Measurements from ENCODE around the gene TOP3A. TPM values are rescaled to one million over a fixed set of nuclear protein-coding genes. Genes with fewer than 3 reads are reported as not detected.

TOP3A gene
- total RNA-seq, 6 experiments from 2014 or later, result 23.0 to 26.4 (median 24.0) TPM

GRCh38 chr17:18238299-18238698, 76.5 kb downstream of the TOP3A start:
- H3K36me3 Mint-ChIP-seq (ENCODE audit: low read depth), result peaks cover 11% of the 10 kb centered on the region
- peaks cover 1% of the 10 kb centered on the region for H3K27me3 Mint-ChIP-seq (ENCODE audit: insufficient read depth)
- peaks cover 23% of the 10 kb centered on the region for H3K4me1 Mint-ChIP-seq (ENCODE audit: low read depth)
- no peak overlapping the region for H3K27ac Mint-ChIP-seq
- no peak overlapping the region for H3K4me3 Mint-ChIP-seq
- DNase-seq, result no peak
- no peaks in the 10 kb centered on the region for H3K9me3 Mint-ChIP-seq
- TF ChIP-seq CTCF (IDR thresholded peaks at IDR 0.05), result no peak

- Mint-ChIP-seq H3K27me3 (ENCODE audit: insufficient read depth) (peaks cover 1% of the 10 kb centered on the region), H3K27ac (no peak overlapping the region), H3K4me1 (ENCODE audit: low read depth) (peaks cover 23% of the 10 kb centered on the region), H3K4me3 (no peak overlapping the region), H3K36me3 (ENCODE audit: low read depth) (peaks cover 11% of the 10 kb centered on the region; the same call in 1 of the 2 replicates), H3K9me3 (no peaks in the 10 kb centered on the region)
- no peak for TF ChIP-seq CTCF (IDR thresholded peaks at IDR 0.05)
- no peak for DNase-seq
Measured at GRCh38 chr17:18237461-18237860, 77.3 kb downstream of the TOP3A start.

GRCh38 chr17:18236494-18236893, 78.3 kb downstream of the TOP3A start:
- TF ChIP-seq CTCF (IDR thresholded peaks at IDR 0.05), result no peak
- no peak for DNase-seq
- Mint-ChIP-seq H3K27ac (peak overlapping the region; percentile 99), H3K9me3 (no peaks in the 10 kb centered on the region), H3K4me3 (peak overlapping the region; percentile 70; the same call in 1 of the 2 replicates), H3K36me3 (ENCODE audit: low read depth) (peaks cover 11% of the 10 kb centered on the region; the same call in 1 of the 2 replicates), H3K4me1 (ENCODE audit: low read depth) (peaks cover 23% of the 10 kb centered on the region), H3K27me3 (ENCODE audit: insufficient read depth) (peaks cover 1% of the 10 kb centered on the region)

- H3K4me1 Mint-ChIP-seq (ENCODE audit: low read depth), result peaks cover 23% of the 10 kb centered on the region
- DNase-seq, result peak; percentile 91
- no peak for TF ChIP-seq CTCF (IDR thresholded peaks at IDR 0.05)
- peaks cover 1% of the 10 kb centered on the region for H3K27me3 Mint-ChIP-seq (ENCODE audit: insufficient read depth)
- peak overlapping the region; percentile 70 for H3K4me3 Mint-ChIP-seq
- peak overlapping the region; percentile 99 for H3K27ac Mint-ChIP-seq
- peaks cover 11% of the 10 kb centered on the region; the same call in 1 of the 2 replicates for H3K36me3 Mint-ChIP-seq (ENCODE audit: low read depth)
- no peaks in the 10 kb centered on the region for H3K9me3 Mint-ChIP-seq
Measured at GRCh38 chr17:18235743-18236256, 79.0 kb downstream of the TOP3A start.

- Mint-ChIP-seq H3K4me3 (no peak overlapping the region), H3K27ac (peak overlapping the region; percentile 99), H3K4me1 (ENCODE audit: low read depth) (peaks cover 23% of the 10 kb centered on the region), H3K36me3 (ENCODE audit: low read depth) (peaks cover 11% of the 10 kb centered on the region; the same call in 1 of the 2 replicates), H3K27me3 (ENCODE audit: insufficient read depth) (peaks cover 1% of the 10 kb centered on the region), H3K9me3 (no peaks in the 10 kb centered on the region)
- DNase-seq, result no peak
- no peak for TF ChIP-seq CTCF (IDR thresholded peaks at IDR 0.05)
Measured at GRCh38 chr17:18234853-18235380, 79.9 kb downstream of the TOP3A start.

All from HFFc6 (cell line).